HFFc6 (cell line): ENCODE results near the gene ABCA4. TPM values are rescaled to one million over a fixed set of nuclear protein-coding genes. Genes with fewer than 3 reads are reported as not detected.

Experiments
- DNase-seq: peaks from one replicate; pipeline ENCODE4 v3.0.0-alpha.2; 2018
- H3K27ac Mint-ChIP-seq: 2 replicates; pipeline ENCODE4 v1.8.0; 2020; ENCODE audit warnings: mild to moderate bottlenecking, mixed read lengths
- H3K27me3 Mint-ChIP-seq: 2 replicates; pipeline ENCODE4 v1.8.0; 2021; ENCODE audit warnings: mild to moderate bottlenecking, moderate library complexity, mixed read lengths; ENCODE audit not compliant: insufficient read depth
- H3K36me3 Mint-ChIP-seq: 2 replicates; pipeline ENCODE4 v1.8.0; 2021; ENCODE audit warnings: low read depth, mixed read lengths
- H3K4me1 Mint-ChIP-seq: 2 replicates; pipeline ENCODE4 v1.8.0; 2020; ENCODE audit warnings: low read depth, mixed read lengths
- H3K4me3 Mint-ChIP-seq: 2 replicates; pipeline ENCODE4 v1.8.0; 2020; ENCODE audit warnings: mild to moderate bottlenecking, moderate library complexity, mixed read lengths
- H3K9me3 Mint-ChIP-seq: 2 replicates; pipeline ENCODE4 v1.8.0; 2020; ENCODE audit warnings: mild to moderate bottlenecking, mixed read lengths
- CTCF ChIP-seq: fragments of 200-600 bp; sonication (generic); IDR thresholded peaks from 2 replicates; pipeline ENCODE4 v1.5.0; 2021; ENCODE audit warnings: antibody characterized with exemption, mild to moderate bottlenecking
- total RNA-seq, 6 experiments: library from RNA; stranded (reverse); fragmentation: NEBNext Ultra II Directional; extraction: Animal tissue kit (Norgen Biotek cat#: 25700); gene quantifications; 2 replicates in 1 of 6; 3 replicates in 5 of 6; pipeline ENCODE4 v1.2.3, GENCODE V29; 2021

The ABCA4 gene
- total RNA-seq, 6 experiments from 2014 or later = 0.03 to 0.09 (median 0.05) TPM; not detected in 3

- Mint-ChIP-seq H3K27me3 (peaks cover 8% of the 10 kb centered on the region), H3K36me3 (no peaks in the 10 kb centered on the region), H3K9me3 (no peaks in the 10 kb centered on the region), H3K4me1 (peaks cover 42% of the 10 kb centered on the region), H3K27ac (no peak overlapping the region), H3K4me3 (no peak overlapping the region)
- no peak for DNase-seq
- TF ChIP-seq CTCF = no peak
Observed at GRCh38 chr1:94017155-94017829, 103.7 kb downstream of the ABCA4 start.

GRCh38 chr1:94015489-94015817, 105.5 kb downstream of the ABCA4 start:
- no peaks in the 10 kb centered on the region for H3K36me3 Mint-ChIP-seq
- no peak overlapping the region for H3K27ac Mint-ChIP-seq
- peaks cover 28% of the 10 kb centered on the region for H3K4me1 Mint-ChIP-seq
- H3K27me3 Mint-ChIP-seq = peaks cover 13% of the 10 kb centered on the region
- no peaks in the 10 kb centered on the region for H3K9me3 Mint-ChIP-seq
- TF ChIP-seq CTCF = no peak
- H3K4me3 Mint-ChIP-seq = no peak overlapping the region
- DNase-seq = no peak

- H3K27me3 Mint-ChIP-seq = peaks cover 13% of the 10 kb centered on the region
- H3K4me1 Mint-ChIP-seq = peaks cover 22% of the 10 kb centered on the region
- H3K27ac Mint-ChIP-seq = no peak overlapping the region
- DNase-seq = no peak
- no peaks in the 10 kb centered on the region for H3K9me3 Mint-ChIP-seq
- H3K4me3 Mint-ChIP-seq = no peak overlapping the region
- H3K36me3 Mint-ChIP-seq = no peaks in the 10 kb centered on the region
- no peak for TF ChIP-seq CTCF
Observed at GRCh38 chr1:94014635-94015488, 106.1 kb downstream of the ABCA4 start.

- TF ChIP-seq CTCF = no peak
- no peak overlapping the region for H3K27ac Mint-ChIP-seq
- no peaks in the 10 kb centered on the region for H3K9me3 Mint-ChIP-seq
- peaks cover 13% of the 10 kb centered on the region for H3K27me3 Mint-ChIP-seq
- no peaks in the 10 kb centered on the region for H3K36me3 Mint-ChIP-seq
- peaks cover 26% of the 10 kb centered on the region for H3K4me1 Mint-ChIP-seq
- H3K4me3 Mint-ChIP-seq = no peak overlapping the region
- DNase-seq = no peak
Observed at GRCh38 chr1:94014087-94014486, 106.9 kb downstream of the ABCA4 start.

GRCh38 chr1:94013367-94013878, 107.5 kb downstream of the ABCA4 start:
- Mint-ChIP-seq H3K9me3 (no peaks in the 10 kb centered on the region), H3K4me1 (peaks cover 26% of the 10 kb centered on the region), H3K27ac (no peak overlapping the region), H3K27me3 (peaks cover 13% of the 10 kb centered on the region), H3K4me3 (no peak overlapping the region), H3K36me3 (no peaks in the 10 kb centered on the region)
- no peak for TF ChIP-seq CTCF
- DNase-seq = no peak
